Fibroblast of skin of abdomen (primary cell): Measurements from ENCODE around the gene ITPK1.
"Not testable (repeated sequence)": the region's sequence is repeated elsewhere in the genome, so short reads cannot be mapped to it uniquely, and the experiment has no call there.

ENCODE experiments used
- DNase-seq: peaks from one replicate; pipeline ENCODE4 v3.0.0-alpha.2; 2013

Gene ITPK1

GRCh38 chr14:93082576-93083001, 33.1 kb downstream of the ITPK1 start:
- no peak for DNase-seq

- no peak for DNase-seq
Measured at GRCh38 chr14:93081876-93082570, 33.7 kb downstream of the ITPK1 start.

- no peak for DNase-seq
Measured at GRCh38 chr14:93079865-93080403, 35.8 kb downstream of the ITPK1 start.

- DNase-seq: no peak
Measured at GRCh38 chr14:93079321-93079720, 36.4 kb downstream of the ITPK1 start.

GRCh38 chr14:93078870-93079269, 36.9 kb downstream of the ITPK1 start:
- DNase-seq: peak; percentile 78

- DNase-seq: no peak
Measured at GRCh38 chr14:93076755-93077154, 39.0 kb downstream of the ITPK1 start.

- no peak for DNase-seq
Measured at GRCh38 chr14:93075891-93076290, 39.8 kb downstream of the ITPK1 start.

GRCh38 chr14:93073910-93074769, 41.6 kb downstream of the ITPK1 start:
- peak; percentile 9 for DNase-seq

GRCh38 chr14:93073358-93073707, 42.4 kb downstream of the ITPK1 start:
- DNase-seq: no peak

GRCh38 chr14:93072659-93073357, 42.9 kb downstream of the ITPK1 start:
- DNase-seq: no peak

- no peak for DNase-seq
Measured at GRCh38 chr14:93068711-93069110, 47.0 kb downstream of the ITPK1 start.

GRCh38 chr14:93067088-93067487, 48.6 kb downstream of the ITPK1 start:
- DNase-seq: no peak

GRCh38 chr14:93065272-93065730, 50.4 kb downstream of the ITPK1 start:
- no peak for DNase-seq

- DNase-seq: peak; percentile 66
Measured at GRCh38 chr14:93064411-93065271, 51.1 kb downstream of the ITPK1 start.

- DNase-seq: no peak
Measured at GRCh38 chr14:93063393-93063792, 52.3 kb downstream of the ITPK1 start.

GRCh38 chr14:93062890-93063289, 52.8 kb downstream of the ITPK1 start:
- no peak for DNase-seq

- not testable (repeated sequence) for DNase-seq
Measured at GRCh38 chr14:93062013-93062412, 53.7 kb downstream of the ITPK1 start.

GRCh38 chr14:93061380-93062012, 54.2 kb downstream of the ITPK1 start:
- no peak for DNase-seq

GRCh38 chr14:93060841-93061240, 54.9 kb downstream of the ITPK1 start:
- no peak for DNase-seq

GRCh38 chr14:93059917-93060545, 55.7 kb downstream of the ITPK1 start:
- DNase-seq: no peak

GRCh38 chr14:93059260-93059659, 56.5 kb downstream of the ITPK1 start:
- no peak for DNase-seq
